PC-3 (cell line): ENCODE results near the gene HCAR3.

ENCODE experiments used
- EZH2 ChIP-seq: fragments of 300-600 bp; sonication (generic); IDR thresholded peaks from one replicate; pipeline ENCODE4 v1.6.1; 2017; ENCODE audit warnings: antibody characterized with exemption, mild to moderate bottlenecking, low read length; ENCODE audit not compliant: unreplicated experiment
- EZH2phosphoT487 ChIP-seq: fragments of 300-600 bp; sonication (generic); IDR thresholded peaks from 2 replicates; pipeline ENCODE4 v1.6.1; 2018; ENCODE audit warnings: mild to moderate bottlenecking, antibody characterized with exemption, low read length, borderline replicate concordance
- TF ChIP-seq, protein P1 (sequence below): fragments of 300-600 bp; sonication (generic); conservative IDR thresholded peaks from 2 replicates; pipeline ENCODE4 v1.5.1; 2017; ENCODE audit warnings: antibody characterized with exemption, low read depth, mild to moderate bottlenecking, low read length

DNA sequence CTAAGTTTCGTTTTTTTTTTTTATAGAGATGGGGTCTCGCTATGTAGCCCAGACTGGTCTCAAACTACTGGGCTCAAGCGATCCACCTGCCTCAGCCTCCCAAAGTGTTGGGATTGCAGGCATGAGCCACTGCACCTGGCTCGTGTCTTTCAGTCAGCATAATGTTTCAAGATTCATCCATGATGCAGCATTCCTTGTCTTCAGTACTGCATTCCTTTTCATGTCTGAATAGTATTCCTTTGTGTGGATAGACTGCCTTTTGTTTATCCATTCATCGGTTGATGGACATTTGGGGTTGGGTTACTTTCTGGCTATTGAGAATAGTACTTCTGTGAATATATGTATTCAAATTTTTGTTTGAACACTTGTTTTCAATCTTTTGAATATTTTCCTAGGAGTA lies 50.9 kb downstream of the HCAR3 start:
- TF ChIP-seq, protein P1, sequence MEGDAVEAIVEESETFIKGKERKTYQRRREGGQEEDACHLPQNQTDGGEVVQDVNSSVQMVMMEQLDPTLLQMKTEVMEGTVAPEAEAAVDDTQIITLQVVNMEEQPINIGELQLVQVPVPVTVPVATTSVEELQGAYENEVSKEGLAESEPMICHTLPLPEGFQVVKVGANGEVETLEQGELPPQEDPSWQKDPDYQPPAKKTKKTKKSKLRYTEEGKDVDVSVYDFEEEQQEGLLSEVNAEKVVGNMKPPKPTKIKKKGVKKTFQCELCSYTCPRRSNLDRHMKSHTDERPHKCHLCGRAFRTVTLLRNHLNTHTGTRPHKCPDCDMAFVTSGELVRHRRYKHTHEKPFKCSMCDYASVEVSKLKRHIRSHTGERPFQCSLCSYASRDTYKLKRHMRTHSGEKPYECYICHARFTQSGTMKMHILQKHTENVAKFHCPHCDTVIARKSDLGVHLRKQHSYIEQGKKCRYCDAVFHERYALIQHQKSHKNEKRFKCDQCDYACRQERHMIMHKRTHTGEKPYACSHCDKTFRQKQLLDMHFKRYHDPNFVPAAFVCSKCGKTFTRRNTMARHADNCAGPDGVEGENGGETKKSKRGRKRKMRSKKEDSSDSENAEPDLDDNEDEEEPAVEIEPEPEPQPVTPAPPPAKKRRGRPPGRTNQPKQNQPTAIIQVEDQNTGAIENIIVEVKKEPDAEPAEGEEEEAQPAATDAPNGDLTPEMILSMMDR = no peak
- TF ChIP-seq EZH2 (no peak), EZH2phosphoT487 (no peak)
